HG03354 (cell line): ENCODE measurements around the gene MICU1.
"Not testable (repeated sequence)": the region's sequence is repeated elsewhere in the genome, so short reads cannot be mapped to it uniquely, and the experiment has no call there.

Source experiments
- ATAC-seq: cut with Tn5 transposase; IDR thresholded peaks from one replicate; pipeline ENCODE4 v1.9.1; 2021; ENCODE audit warnings: mild to moderate bottlenecking; ENCODE audit not compliant: unreplicated experiment, poor library complexity, severe bottlenecking

The MICU1 gene

GRCh38 chr10:72417971-72418370, 207.9 kb downstream of the MICU1 start:
- no peak for ATAC-seq

- no peak for ATAC-seq
Observed at GRCh38 chr10:72416661-72417060, 209.2 kb downstream of the MICU1 start.

- ATAC-seq = no peak
Observed at GRCh38 chr10:72414642-72415041, 211.2 kb downstream of the MICU1 start.

- no peak for ATAC-seq
Observed at GRCh38 chr10:72409167-72409566, 216.7 kb downstream of the MICU1 start.

GRCh38 chr10:72407927-72408600, 217.8 kb downstream of the MICU1 start:
- ATAC-seq = no peak

- no peak for ATAC-seq
Observed at GRCh38 chr10:72407471-72407870, 218.4 kb downstream of the MICU1 start.

- ATAC-seq = not testable (repeated sequence)
Observed at GRCh38 chr10:72395581-72395980, 230.3 kb downstream of the MICU1 start.

- no peak for ATAC-seq
Observed at GRCh38 chr10:72392571-72392970, 233.3 kb downstream of the MICU1 start.

- no peak for ATAC-seq
Observed at GRCh38 chr10:72390764-72391163, 235.1 kb downstream of the MICU1 start.

GRCh38 chr10:72389716-72390115, 236.2 kb downstream of the MICU1 start:
- ATAC-seq = no peak

GRCh38 chr10:72389014-72389413, 236.9 kb downstream of the MICU1 start:
- ATAC-seq = no peak

GRCh38 chr10:72388062-72388461, 237.8 kb downstream of the MICU1 start:
- no peak for ATAC-seq

GRCh38 chr10:72386916-72387586, 238.8 kb downstream of the MICU1 start:
- ATAC-seq = no peak

- no peak for ATAC-seq
Observed at GRCh38 chr10:72385724-72386123, 240.2 kb downstream of the MICU1 start.

- not testable (repeated sequence) for ATAC-seq
Observed at GRCh38 chr10:72384982-72385381, 240.9 kb downstream of the MICU1 start.

GRCh38 chr10:72379776-72380175, 246.1 kb downstream of the MICU1 start:
- no peak for ATAC-seq

GRCh38 chr10:72379062-72379461, 246.8 kb downstream of the MICU1 start:
- no peak for ATAC-seq

- ATAC-seq = no peak
Observed at GRCh38 chr10:72375585-72375984, 250.3 kb downstream of the MICU1 start.

GRCh38 chr10:72375173-72375572, 250.7 kb downstream of the MICU1 start:
- ATAC-seq = no peak

- no peak for ATAC-seq
Observed at GRCh38 chr10:72370201-72370722, 255.6 kb downstream of the MICU1 start.

- ATAC-seq = no peak
Observed at GRCh38 chr10:72367301-72367960, 258.4 kb downstream of the MICU1 start.
